ENCODE measurements around the gene CDH9.

CDH9 gene

DNA sequence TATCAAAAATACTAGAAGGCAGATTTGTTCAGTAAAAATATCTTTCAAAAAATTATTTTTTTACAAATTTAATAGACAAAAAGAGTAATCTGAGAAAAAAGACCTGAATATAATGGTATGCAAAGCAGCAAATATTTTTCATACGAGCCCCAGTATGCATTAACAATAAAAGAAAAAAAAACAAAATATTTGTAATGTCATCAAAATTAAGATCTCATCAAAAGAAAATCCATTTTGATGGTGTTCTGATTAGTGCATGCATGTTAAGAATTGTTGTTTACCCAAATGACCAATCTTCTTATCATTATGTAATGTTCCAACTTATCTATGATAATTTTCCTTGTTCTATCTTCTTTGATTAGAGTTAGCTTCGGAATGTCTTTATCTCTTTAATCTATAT is 106.1 kb downstream of the CDH9 start:
- no peak for DNase-seq (ENCODE audit: low spot score)
- TF ChIP-seq, protein P1, sequence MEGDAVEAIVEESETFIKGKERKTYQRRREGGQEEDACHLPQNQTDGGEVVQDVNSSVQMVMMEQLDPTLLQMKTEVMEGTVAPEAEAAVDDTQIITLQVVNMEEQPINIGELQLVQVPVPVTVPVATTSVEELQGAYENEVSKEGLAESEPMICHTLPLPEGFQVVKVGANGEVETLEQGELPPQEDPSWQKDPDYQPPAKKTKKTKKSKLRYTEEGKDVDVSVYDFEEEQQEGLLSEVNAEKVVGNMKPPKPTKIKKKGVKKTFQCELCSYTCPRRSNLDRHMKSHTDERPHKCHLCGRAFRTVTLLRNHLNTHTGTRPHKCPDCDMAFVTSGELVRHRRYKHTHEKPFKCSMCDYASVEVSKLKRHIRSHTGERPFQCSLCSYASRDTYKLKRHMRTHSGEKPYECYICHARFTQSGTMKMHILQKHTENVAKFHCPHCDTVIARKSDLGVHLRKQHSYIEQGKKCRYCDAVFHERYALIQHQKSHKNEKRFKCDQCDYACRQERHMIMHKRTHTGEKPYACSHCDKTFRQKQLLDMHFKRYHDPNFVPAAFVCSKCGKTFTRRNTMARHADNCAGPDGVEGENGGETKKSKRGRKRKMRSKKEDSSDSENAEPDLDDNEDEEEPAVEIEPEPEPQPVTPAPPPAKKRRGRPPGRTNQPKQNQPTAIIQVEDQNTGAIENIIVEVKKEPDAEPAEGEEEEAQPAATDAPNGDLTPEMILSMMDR (conservative IDR thresholded peaks at IDR 0.05; ENCODE audit: low read depth): no peak
- H3K27ac ChIP-seq: no peak overlapping the region
- CTCF ChIA-PET: no interaction called here
- POLR2A ChIA-PET (ENCODE audit: low non-redundant PET): no interaction called here

DNA sequence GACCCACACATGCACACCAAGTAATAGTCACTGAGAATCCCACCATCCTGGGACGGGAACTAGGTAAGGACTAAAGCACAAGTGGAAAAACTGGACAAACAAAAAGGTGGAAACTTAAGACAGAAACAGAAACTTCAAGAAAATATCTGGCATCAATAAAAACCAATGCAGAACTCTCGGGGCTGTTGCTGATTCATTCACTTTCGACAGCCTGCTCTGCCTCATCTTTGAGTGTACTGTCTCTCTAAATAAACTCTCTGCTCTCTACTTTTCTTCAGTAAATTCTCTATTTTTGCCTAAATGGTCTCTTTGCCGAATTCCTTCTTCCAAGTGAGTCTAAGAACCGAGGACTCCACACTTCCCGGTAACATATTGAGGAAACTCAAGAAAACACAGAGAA is 116.9 kb downstream of the CDH9 start:
- CTCF ChIA-PET: no interaction called here
- DNase-seq (ENCODE audit: low spot score): no peak
- TF ChIP-seq, protein P1 (conservative IDR thresholded peaks at IDR 0.05; ENCODE audit: low read depth): no peak
- POLR2A ChIA-PET (ENCODE audit: low non-redundant PET): no interaction called here
- H3K27ac ChIP-seq: no peak overlapping the region

DNA sequence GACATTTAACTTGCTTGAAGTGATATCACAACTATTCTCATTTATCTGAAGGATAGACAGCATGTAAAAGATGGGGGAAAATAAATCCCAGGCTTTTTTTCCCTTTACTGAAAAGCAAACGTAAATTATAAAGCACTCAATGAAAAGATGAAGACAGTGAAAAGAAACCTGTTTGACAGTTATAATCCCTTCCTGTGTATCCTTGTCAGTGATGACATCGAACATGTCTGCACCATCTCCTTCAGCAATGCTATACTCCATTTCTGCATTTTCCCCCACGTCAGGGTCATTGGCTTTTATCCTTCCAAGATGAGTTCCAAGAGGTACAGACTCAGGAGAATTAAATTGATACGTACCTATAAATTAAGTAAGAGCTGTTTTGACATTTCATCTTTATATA is 134.9 kb downstream of the CDH9 start:
- no peak overlapping the region for H3K27ac ChIP-seq
- ChIA-PET CTCF (no interaction called here), POLR2A (ENCODE audit: low non-redundant PET) (no interaction called here)
- no peak for DNase-seq (ENCODE audit: low spot score)
- TF ChIP-seq, protein P1 (conservative IDR thresholded peaks at IDR 0.05; ENCODE audit: low read depth): no peak

DNA sequence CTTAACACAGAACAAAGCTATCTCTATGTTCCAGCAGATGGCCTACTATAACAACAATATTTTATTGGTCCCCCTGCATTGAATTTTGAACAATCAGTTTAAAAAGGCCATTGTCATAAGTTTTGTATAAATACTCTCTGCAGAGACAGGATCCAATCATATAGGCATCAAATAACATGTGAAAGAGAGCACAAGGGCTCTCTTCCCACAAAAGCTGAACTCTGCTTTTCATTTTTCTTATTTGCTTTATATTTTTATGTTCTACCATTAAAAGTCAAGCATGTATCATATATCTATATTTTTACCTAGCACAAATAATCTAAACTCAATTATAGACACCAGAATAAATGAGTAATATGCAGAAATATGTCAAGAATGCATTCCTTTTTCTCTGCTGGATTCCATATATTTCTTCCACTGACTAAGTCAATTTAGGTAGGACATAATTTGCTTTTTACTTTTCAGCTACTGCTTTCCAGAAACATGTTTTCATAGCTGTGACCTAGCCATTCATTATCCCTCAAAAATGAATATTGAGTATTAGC is 143.6 kb downstream of the CDH9 start:
- no peak overlapping the region for H3K27ac ChIP-seq
- DNase-seq (ENCODE audit: low spot score): peak; percentile 30
- ChIA-PET POLR2A (ENCODE audit: low non-redundant PET) (no interaction called here), CTCF (interaction anchor here (0.5 kb wide), 2 partner anchors 45 to 364 kb away, joined by 3 to 8 read pairs; no protein-coding TSS in a partner anchor)
- TF ChIP-seq, protein P1 (conservative IDR thresholded peaks at IDR 0.05; ENCODE audit: low read depth): no peak

DNA sequence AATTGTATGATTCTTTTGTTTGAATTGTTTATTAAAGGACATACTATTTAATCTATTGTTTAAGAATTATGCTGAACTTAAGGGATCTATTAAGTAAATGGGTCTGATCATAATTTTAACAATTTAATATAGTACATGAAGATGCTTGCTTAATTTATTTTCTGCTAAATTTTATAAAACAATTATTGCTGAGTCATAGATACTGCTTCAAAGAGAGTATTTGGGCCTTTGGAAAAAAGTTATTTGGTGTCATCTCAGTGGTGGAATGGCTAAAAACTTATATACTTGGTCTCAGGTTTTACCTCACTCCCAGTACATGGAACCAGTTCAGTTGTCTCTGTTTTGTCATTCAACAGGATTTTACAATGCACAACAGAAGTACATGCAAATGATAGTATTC is 145.3 kb downstream of the CDH9 start:
- TF ChIP-seq, protein P1 (conservative IDR thresholded peaks at IDR 0.05; ENCODE audit: low read depth): no peak
- H3K27ac ChIP-seq: no peak overlapping the region
- ChIA-PET POLR2A (ENCODE audit: low non-redundant PET) (no interaction called here), CTCF (no interaction called here)
- no peak for DNase-seq (ENCODE audit: low spot score)

DNA sequence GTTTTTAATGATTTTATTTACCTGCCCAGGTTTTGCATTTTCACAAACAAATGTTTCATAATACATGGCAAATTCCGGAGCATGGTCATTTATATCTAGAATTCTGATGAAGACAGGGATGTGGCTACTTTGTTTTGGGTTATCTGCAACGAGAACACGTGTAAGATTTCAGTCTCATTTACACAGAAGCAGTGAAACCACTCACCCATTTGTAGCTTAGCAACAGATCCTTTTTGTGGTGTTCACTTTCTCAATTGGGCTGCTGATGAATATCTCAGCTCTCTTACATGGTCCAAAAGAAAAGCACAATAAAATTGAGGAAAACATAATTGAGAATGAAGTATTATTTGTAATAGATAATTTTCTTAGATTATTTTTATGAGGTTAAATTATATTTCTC is 148.6 kb downstream of the CDH9 start:
- ChIA-PET CTCF (interaction anchor here (0.7 to 0.9 kb wide), 2 partner anchors 14 to 175 kb away, joined by 3 to 4 read pairs; no protein-coding TSS in a partner anchor), POLR2A (ENCODE audit: low non-redundant PET) (no interaction called here)
- H3K27ac ChIP-seq: no peak overlapping the region
- DNase-seq (ENCODE audit: low spot score): no peak
- TF ChIP-seq, protein P1 (conservative IDR thresholded peaks at IDR 0.05; ENCODE audit: low read depth): no peak

All from RWPE1 (cell line).